ENCODE results near the gene FGF23.

FGF23 gene

GRCh38 chr12:4320497-4320852 is 59.0 kb downstream of the FGF23 start:
- in situ Hi-C loops (cut with HindIII; ENCODE audit: low sequenced_read_pairs): no loop called here
